Body of pancreas (tissue), 4 donors: ENCODE data around the gene NR6A1. TPM values are rescaled to one million over a fixed set of nuclear protein-coding genes. Genes with fewer than 3 reads are reported as not detected.

Source experiments
- ATAC-seq: fragments of 150-250 bp; one replicate; pipeline ENCODE4 v1.9.1; 2016
- DNase-seq, 4 donors: peaks; one replicate each; pipeline ENCODE4 v3.0.0-alpha.2; 2019
- H3K27ac ChIP-seq, 4 donors: fragments of 200-600 bp; sonication (generic); 1 replicate in 3 of 4; 2 replicates in 1 of 4; pipeline versions ENCODE4 v1.5.1 to v1.6.1; 2016 to 2019; ENCODE audit warnings: mild to moderate bottlenecking in 1 of 4, mixed read lengths in 1 of 4, moderate library complexity in 1 of 4
- H3K27me3 ChIP-seq, 2 donors: fragments of 200-600 bp; sonication (generic); one replicate each; pipeline ENCODE4 v1.6.0; 2016; ENCODE audit warnings: mild to moderate bottlenecking in 1 of 2
- H3K36me3 ChIP-seq, 2 donors: fragments of 200-600 bp; sonication (generic); replicated peaks in 1 of 2; 2 replicates each; pipeline ENCODE4 v1.5.1; 2016; ENCODE audit warnings: low read depth in 2 of 2; ENCODE audit not compliant: insufficient read depth in 1 of 2
- H3K4me1 ChIP-seq: fragments of 200-600 bp; sonication (generic); one replicate; pipeline ENCODE4 v1.6.0; 2016
- H3K4me3 ChIP-seq, 2 donors: fragments of 200-600 bp; sonication (generic); 1 replicate in 1 of 2; 2 replicates in 1 of 2; pipeline ENCODE4 v1.5.1; 2016 to 2019
- H3K9me3 ChIP-seq, 3 donors: fragments of 200-600 bp; sonication (generic); 1 replicate in 2 of 3; 2 replicates in 1 of 3; pipeline ENCODE4 v1.5.1; 2016
- POLR2A ChIP-seq, 3 donors: fragments of 450-650 bp; IDR thresholded peaks; one replicate each; pipeline ENCODE4 v1.6.1; 2016; ENCODE audit warnings: antibody characterized with exemption in 3 of 3, mild to moderate bottlenecking in 2 of 3
- WGBS, 2 donors: methylation state at CpG; one replicate each; pipeline ENCODE4 v1.1.5; 2017; 5-methylcytosine and 5-hydroxymethylcytosine counted together
- intact Hi-C: fragments of 100-400 bp; cut with DNase I; formaldehyde crosslinking; loops from one replicate; pipeline ENCODE4 v1.15.1; 2023
- total RNA-seq, 2 donors: library from RNA; depleted of rRNA; stranded (reverse); fragments of >200 nt; gene quantifications; one replicate each; pipeline ENCODE4 v1.1.0, GENCODE V29; 2016
- TF ChIP-seq, protein P1 (sequence below), 7 experiments: fragments of 450-650 bp in 4 of 7; fragments of 200-600 bp in 3 of 7; sonication (generic) in 3 of 7; IDR thresholded peaks; one replicate each; pipeline ENCODE4 v1.5.1; 2016 to 2019; ENCODE audit warnings: antibody characterized with exemption in 7 of 7

The NR6A1 gene
- total RNA-seq, 2 donors from 2014 or later, result 3.3 to 3.9 TPM

- peaks cover 5% of the 10 kb centered on the region for H3K4me1 ChIP-seq
- WGBS, 2 donors, result 51 to 53% methylated on average over 6 of the region's 6 CpGs
- TF ChIP-seq, protein P1, sequence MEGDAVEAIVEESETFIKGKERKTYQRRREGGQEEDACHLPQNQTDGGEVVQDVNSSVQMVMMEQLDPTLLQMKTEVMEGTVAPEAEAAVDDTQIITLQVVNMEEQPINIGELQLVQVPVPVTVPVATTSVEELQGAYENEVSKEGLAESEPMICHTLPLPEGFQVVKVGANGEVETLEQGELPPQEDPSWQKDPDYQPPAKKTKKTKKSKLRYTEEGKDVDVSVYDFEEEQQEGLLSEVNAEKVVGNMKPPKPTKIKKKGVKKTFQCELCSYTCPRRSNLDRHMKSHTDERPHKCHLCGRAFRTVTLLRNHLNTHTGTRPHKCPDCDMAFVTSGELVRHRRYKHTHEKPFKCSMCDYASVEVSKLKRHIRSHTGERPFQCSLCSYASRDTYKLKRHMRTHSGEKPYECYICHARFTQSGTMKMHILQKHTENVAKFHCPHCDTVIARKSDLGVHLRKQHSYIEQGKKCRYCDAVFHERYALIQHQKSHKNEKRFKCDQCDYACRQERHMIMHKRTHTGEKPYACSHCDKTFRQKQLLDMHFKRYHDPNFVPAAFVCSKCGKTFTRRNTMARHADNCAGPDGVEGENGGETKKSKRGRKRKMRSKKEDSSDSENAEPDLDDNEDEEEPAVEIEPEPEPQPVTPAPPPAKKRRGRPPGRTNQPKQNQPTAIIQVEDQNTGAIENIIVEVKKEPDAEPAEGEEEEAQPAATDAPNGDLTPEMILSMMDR (IDR thresholded peaks at IDR 0.05), result no peak
- no peak for TF ChIP-seq POLR2A (IDR thresholded peaks at IDR 0.05)
- H3K4me3 ChIP-seq, result no peak overlapping the region
- H3K36me3 ChIP-seq, result no peaks in the 10 kb centered on the region
- H3K9me3 ChIP-seq, result no peaks in the 10 kb centered on the region
- DNase-seq (no peak), ATAC-seq (no peak)
- H3K27ac ChIP-seq, result no peak overlapping the region
- peaks cover 0 to 8% of the 10 kb centered on the region in 2 donors for H3K27me3 ChIP-seq
- intact Hi-C loops, result no loop called here
These were observed 291.0 kb downstream of the NR6A1 start for GRCh38 chr9:124479947-124480620.

DNA sequence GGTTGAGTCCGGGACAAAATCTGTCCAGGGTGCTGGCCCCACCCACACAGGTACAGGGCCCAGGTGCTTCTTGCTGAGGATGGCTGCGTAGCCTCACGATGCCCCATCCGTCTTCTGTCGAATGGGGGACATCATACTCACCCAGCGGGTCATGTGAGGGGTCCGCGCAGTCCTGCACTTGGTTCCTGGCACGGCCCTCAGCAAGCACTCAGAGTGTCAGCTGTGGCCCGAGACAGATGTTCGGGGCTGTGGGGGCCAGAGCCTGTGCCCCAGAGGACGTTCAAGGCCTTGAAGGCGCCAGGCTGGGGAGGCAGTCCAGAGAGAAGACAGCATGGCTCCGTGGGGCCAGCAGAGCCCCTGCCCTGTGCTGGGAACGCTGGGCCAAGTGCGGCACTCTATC is 291.7 kb downstream of the NR6A1 start:
- no peak overlapping the region for H3K4me3 ChIP-seq
- DNase-seq, result no peak
- intact Hi-C loops, result no loop called here
- WGBS, 2 donors, result 70 to 76% methylated on average over 7 to 16 of the region's 16 CpGs
- no peak overlapping the region for H3K27ac ChIP-seq
- H3K9me3 ChIP-seq, result no peaks in the 10 kb centered on the region
- H3K27me3 ChIP-seq, result peaks cover 0 to 8% of the 10 kb centered on the region in 2 donors
- H3K36me3 ChIP-seq, result no peaks in the 10 kb centered on the region
- TF ChIP-seq, protein P1 (IDR thresholded peaks at IDR 0.05), result no peak
- TF ChIP-seq POLR2A (IDR thresholded peaks at IDR 0.05), result no peak
- ATAC-seq, result no peak
- H3K4me1 ChIP-seq, result peaks cover 5% of the 10 kb centered on the region

- ATAC-seq, result no peak
- no peak for DNase-seq
- Histone ChIP-seq H3K27me3 (peaks cover 0 to 8% of the 10 kb centered on the region in 2 donors), H3K27ac (no peak overlapping the region), H3K4me3 (no peak overlapping the region), H3K36me3 (no peaks in the 10 kb centered on the region), H3K9me3 (no peaks in the 10 kb centered on the region), H3K4me1 (peaks cover 5% of the 10 kb centered on the region)
- WGBS, 2 donors, result 20 to 46% methylated on average over 3 to 12 of the region's 12 CpGs
- TF ChIP-seq, protein P1 (IDR thresholded peaks at IDR 0.05), result no peak
- no peak for TF ChIP-seq POLR2A (IDR thresholded peaks at IDR 0.05)
- intact Hi-C loops, result no loop called here
These were observed 292.8 kb downstream of the NR6A1 start for GRCh38 chr9:124478354-124478753.

- intact Hi-C loops, result no loop called here
- Histone ChIP-seq H3K4me1 (peaks cover 5% of the 10 kb centered on the region), H3K27ac (no peak overlapping the region), H3K4me3 (no peak overlapping the region), H3K27me3 (peaks cover 0 to 8% of the 10 kb centered on the region in 2 donors), H3K9me3 (no peaks in the 10 kb centered on the region), H3K36me3 (no peaks in the 10 kb centered on the region)
- ATAC-seq (no peak), DNase-seq (no peak)
- 3% methylated on average over 27 of the region's 53 CpGs; no CpG with 5 or more reads in 1 of the 2 donors for WGBS, 2 donors
- no peak for TF ChIP-seq POLR2A (IDR thresholded peaks at IDR 0.05)
- TF ChIP-seq, protein P1 (IDR thresholded peaks at IDR 0.05), result no peak
These were observed 293.3 kb downstream of the NR6A1 start for GRCh38 chr9:124477648-124478285.
